WTC11 (cell line): ENCODE data around the gene MEST.

Experiments
- ATF3 ChIP-seq: sonication (generic); formaldehyde crosslinking; conservative IDR thresholded peaks from 2 replicates; pipeline ENCODE4 v1.8.1; 2022; ENCODE audit warnings: mild to moderate bottlenecking, missing genetic modification reagents
- CBFB ChIP-seq: sonication (generic); formaldehyde crosslinking; IDR thresholded peaks from 2 replicates; pipeline ENCODE4 v1.8.1; 2022; ENCODE audit warnings: mild to moderate bottlenecking, low read depth, missing genetic modification reagents
- CTCF ChIP-seq: fragments of 200-600 bp; IDR thresholded peaks from 2 replicates; pipeline ENCODE4 v1.8.0; 2022; ENCODE audit warnings: antibody characterized with exemption
- E2F4 ChIP-seq: sonication (generic); formaldehyde crosslinking; IDR thresholded peaks from 2 replicates; pipeline ENCODE4 v1.8.1; 2022; ENCODE audit warnings: low read depth, mild to moderate bottlenecking, moderate library complexity, missing genetic modification reagents, borderline replicate concordance
- NR2C2 ChIP-seq: sonication (generic); formaldehyde crosslinking; IDR thresholded peaks from 2 replicates; pipeline ENCODE4 v1.8.0; 2022; ENCODE audit warnings: mild to moderate bottlenecking, missing genetic modification reagents
- SMAD3 ChIP-seq: sonication (generic); formaldehyde crosslinking; IDR thresholded peaks from 2 replicates; pipeline ENCODE4 v1.8.0; 2022; ENCODE audit warnings: missing genetic modification reagents, mild to moderate bottlenecking, borderline replicate concordance
- SMAD4 ChIP-seq: sonication (generic); formaldehyde crosslinking; IDR thresholded peaks from 2 replicates; pipeline ENCODE4 v1.8.0; 2022; ENCODE audit warnings: mild to moderate bottlenecking, missing genetic modification reagents
- SP1 ChIP-seq: sonication (generic); formaldehyde crosslinking; conservative IDR thresholded peaks from 2 replicates; pipeline ENCODE4 v1.8.1; 2022; ENCODE audit warnings: missing genetic modification reagents
- ZNF512 ChIP-seq: sonication (generic); formaldehyde crosslinking; IDR thresholded peaks from 2 replicates; pipeline ENCODE4 v1.8.1; 2022; ENCODE audit warnings: missing genetic modification reagents, borderline replicate concordance

GRCh38 chr7:130490311-130490791 lies 1.5 kb upstream of the MEST start:
- TF ChIP-seq ZNF512 (CRISPR knock-in tag) (no peak), SP1 (CRISPR knock-in tag) (no peak), NR2C2 (CRISPR knock-in tag) (no peak), SMAD4 (CRISPR knock-in tag) (no peak), CTCF (no peak), CBFB (CRISPR knock-in tag) (no peak), SMAD3 (CRISPR knock-in tag) (no peak), ATF3 (no peak), E2F4 (CRISPR knock-in tag) (no peak)
